HG02870 (cell line): ENCODE measurements around the gene TPD52L2.

Experiments
- ATAC-seq: cut with Tn5 transposase; IDR thresholded peaks from one replicate; pipeline ENCODE4 v1.9.1; 2021; ENCODE audit warnings: mild to moderate bottlenecking, moderate library complexity; ENCODE audit not compliant: unreplicated experiment

The TPD52L2 gene

DNA sequence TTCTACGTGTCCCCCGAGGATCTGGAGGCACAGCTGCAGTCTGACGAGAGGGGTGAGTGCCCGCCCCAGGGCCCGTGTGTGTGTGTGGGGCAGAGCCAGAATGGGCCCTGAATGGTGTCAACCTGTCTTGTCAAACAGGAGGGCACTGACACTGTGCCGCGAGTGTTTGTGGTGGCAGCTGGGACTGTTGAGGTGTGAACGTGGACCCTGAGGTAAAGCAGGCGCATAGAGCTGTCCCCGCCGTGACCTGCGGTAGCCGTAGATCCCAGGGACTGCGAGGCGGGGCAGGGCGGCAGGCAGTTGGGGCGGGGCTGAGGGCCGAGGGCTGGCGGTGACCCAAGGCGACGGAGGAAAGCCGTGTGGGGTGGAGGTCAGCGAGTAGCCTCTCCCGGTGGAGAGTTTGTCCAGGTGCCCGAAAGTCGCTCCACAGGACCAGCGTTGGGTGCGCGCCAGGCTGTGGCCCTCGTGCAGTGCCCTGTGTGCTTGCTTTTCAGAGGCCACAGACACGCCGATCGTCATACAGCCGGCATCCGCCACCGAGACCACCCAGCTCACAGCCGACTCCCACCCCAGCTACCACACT is 66.0 kb downstream of the TPD52L2 start:
- no peak for ATAC-seq

GRCh38 chr20:63931735-63932134 is 66.7 kb downstream of the TPD52L2 start:
- ATAC-seq, result no peak

DNA sequence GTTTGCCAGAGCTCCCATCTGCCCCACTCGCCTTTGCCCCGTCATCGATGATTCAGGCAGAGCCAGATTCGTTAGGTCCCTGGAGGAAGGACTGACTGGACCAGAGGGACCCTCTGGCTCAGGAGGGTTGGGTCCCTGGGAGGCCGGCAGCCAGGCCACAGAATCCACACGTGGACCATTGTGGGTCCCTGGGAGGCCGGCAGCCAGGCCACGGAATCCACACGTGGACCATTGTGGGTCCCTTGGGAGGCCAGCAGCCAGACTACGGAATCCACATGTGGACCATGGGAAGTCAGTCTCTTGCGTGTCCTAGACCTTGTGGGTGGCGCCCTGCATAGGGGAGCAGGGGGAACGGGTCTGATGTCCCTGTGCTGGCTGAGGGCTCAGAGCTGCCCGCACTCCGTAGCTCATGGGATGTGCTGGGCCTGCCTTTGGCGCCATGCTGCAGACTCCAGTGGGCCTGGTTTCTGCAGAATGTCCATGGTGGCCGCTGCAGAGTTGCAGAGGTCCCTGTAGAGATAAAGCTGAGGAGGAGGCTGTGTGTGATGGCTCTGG is 67.6 kb downstream of the TPD52L2 start:
- no peak for ATAC-seq

DNA sequence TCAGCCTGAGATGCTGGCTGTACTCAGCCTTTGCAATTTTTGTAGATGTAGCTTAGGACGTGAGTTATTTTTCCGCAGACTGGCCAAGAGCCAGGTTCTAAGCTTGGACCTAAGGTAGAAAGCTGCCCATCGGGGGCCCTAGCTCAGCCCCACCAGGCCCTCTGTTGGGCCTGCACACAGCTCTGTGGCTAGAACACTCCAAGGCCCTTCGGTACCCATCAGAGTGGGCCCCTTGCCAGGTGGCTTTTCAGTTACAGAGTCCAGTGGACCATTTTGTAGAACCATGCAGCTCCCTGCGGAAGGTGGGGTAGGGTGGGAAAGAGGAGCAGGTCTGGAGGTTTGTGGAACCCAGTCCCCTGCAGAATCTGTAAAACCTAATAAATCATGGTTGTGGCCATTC is 68.6 kb downstream of the TPD52L2 start:
- no peak for ATAC-seq

DNA sequence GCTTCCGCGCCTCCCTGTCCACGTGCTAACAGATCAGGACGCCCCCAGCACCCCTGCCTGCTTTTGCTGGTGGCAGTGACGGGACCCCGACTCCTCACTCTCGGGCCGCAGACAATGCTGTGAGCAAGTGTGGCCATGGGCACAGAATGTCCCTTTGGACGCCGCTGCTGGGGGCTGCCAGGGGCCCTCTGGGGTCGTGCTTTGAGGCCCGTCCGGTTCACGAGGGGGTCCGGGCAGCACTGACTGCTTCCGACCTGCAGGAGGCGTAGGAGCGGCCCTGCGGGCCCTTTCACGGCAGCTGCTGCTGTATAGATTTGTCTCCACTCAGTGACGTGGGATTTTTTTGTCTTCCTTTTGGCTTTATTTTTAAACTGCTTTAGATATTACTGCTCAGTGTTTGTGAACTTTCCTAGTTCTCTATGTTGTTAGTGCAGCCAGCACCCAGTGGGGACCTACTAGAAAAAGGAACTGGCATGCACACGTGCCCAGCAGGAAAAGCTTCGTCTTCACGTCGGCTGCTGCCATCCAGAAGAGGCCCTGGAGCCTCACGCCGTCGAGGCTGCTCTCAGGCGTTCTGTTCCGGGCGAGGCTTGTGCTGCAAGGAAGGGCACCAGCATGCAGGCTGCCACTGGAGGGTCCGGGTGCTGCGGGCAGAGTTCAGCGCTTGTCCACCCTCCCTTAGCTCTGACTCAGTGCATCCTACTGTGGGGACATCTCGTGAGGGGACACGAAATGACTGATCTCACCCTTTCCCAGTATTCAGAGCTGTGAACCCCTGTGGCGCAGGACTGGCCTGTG is 69.4 kb downstream of the TPD52L2 start:
- ATAC-seq, result no peak

GRCh38 chr20:63935447-63935846 is 70.4 kb downstream of the TPD52L2 start:
- no peak for ATAC-seq

- ATAC-seq, result no peak
Measured at GRCh38 chr20:63937596-63937995, 72.5 kb downstream of the TPD52L2 start.

GRCh38 chr20:63939061-63939935 is 74.2 kb downstream of the TPD52L2 start:
- ATAC-seq, result no peak

DNA sequence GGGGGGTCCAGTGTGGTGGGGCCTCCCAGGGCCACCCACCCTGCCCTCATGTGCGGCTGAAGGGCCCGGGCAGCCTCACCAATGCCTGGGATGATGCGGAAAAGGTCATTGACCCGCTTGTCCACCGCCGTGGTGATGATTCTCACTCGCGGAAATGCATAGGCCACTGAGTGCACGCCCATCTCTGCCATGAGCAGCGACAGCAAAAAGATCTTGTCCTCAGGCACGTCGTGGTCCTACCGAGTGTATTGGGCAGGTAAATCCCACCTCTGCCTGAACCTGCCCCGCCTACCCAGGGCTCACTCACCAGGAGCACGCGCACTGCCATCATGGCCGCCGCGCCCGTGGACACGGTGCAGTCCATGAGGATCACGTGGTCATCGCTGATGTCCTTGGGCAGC is 75.0 kb downstream of the TPD52L2 start:
- no peak for ATAC-seq

- ATAC-seq, result no peak
Measured at GRCh38 chr20:63940472-63941266, 75.6 kb downstream of the TPD52L2 start.
